CD4-positive, alpha-beta T cell treated with Interleukin-15 for 1 hour (primary cell): Measurements from ENCODE around the gene TEDC1.
A peak's percentile ranks its signal among the peaks of the same experiment; 100 is the strongest.

Source experiments
- DNase-seq: peaks from one replicate; pipeline ENCODE4 v3.0.0-alpha.2; 2020

TEDC1 gene

DNA sequence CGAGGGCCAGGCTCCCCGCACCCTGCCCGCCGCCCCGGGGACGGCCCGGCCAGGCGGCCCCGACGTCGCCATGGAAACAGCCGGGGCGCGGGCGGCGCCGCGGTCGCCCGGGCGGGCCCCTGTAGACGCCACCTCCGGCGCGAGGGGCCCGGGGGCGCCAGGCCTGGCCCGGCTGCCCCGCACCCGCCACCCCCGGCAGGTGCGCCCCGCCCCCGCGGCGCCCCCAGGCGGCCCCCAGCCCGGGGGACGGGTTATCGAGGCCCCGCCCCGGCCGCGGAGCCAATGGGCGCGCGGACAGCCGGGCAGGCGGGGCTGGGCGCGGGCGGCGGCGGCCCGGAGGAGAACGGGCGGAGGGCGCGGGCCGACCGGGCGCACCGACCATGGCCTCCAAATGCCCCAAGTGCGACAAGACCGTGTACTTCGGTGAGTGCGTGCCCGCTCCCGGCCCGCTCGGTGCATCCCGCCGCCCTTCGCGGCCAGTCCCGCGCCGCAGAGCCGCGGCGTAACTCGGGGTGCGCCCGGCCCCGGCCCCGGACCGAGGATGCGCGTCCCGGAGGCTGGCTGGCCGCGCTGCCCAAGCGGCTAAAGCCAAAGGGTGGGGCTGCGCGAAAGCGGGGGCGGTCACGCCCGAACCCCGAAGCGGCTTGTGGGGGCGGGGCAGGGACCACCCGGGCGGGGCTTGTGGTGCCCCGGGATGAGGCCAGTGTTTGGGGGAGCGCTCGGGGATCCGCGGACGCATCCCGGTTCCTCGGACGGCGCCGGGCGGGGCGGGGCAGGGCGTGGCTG lies 16.4 kb upstream of the TEDC1 start, which contains the start of gene CRIP2:
TSS of gene CRIP2 (plus strand) at position 339 of the 786 bp plus-strand sequence. CDS start at position 381, 42 bp downstream.
- DNase-seq = peak; percentile 51

- DNase-seq = no peak
These were observed 15.6 kb upstream of the TEDC1 start for GRCh38 chr14:105475269-105476096.

- DNase-seq = no peak
These were observed 14.8 kb upstream of the TEDC1 start for GRCh38 chr14:105476097-105476830.

- DNase-seq = no peak
These were observed 14.0 kb upstream of the TEDC1 start for GRCh38 chr14:105476831-105477659.

GRCh38 chr14:105477660-105478397 lies 13.2 kb upstream of the TEDC1 start:
- peak; percentile 90 for DNase-seq

GRCh38 chr14:105478398-105479251 lies 12.4 kb upstream of the TEDC1 start:
- DNase-seq = peak; percentile 64

DNA sequence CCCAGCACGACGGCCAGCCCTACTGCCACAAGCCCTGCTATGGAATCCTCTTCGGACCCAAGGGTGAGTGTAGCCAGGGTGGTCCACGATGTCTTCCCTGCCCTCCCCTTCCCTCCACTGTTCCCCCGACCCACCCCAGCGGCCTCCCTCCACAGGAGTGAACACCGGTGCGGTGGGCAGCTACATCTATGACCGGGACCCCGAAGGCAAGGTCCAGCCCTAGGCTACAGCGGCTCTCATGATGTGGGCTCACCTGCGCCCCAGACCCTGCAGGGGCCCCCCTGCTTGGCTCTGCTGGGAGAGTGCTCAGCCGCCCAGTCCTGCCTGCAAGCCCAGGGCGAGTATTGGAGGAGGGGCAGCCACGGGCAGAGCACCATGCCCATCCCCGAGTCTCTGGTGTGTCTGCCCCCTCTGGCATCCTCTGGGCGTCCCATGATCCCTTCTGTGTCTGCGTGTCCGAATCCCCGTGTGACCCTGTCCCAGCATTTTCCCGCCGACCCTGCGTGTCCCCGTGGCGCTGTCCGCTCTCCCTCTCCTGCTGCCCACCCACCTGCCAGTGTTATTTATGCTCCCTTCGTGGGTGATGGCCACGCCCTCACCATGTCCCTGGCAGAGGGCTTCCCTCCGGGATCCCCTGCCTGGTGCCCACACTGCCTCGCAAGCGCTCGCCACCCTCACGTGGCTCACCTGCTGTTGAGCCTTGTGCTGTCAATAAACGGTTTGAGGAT lies 11.5 kb upstream of the TEDC1 start:
- no peak for DNase-seq

- no peak for DNase-seq
These were observed 10.8 kb upstream of the TEDC1 start for GRCh38 chr14:105480199-105480746.

DNA sequence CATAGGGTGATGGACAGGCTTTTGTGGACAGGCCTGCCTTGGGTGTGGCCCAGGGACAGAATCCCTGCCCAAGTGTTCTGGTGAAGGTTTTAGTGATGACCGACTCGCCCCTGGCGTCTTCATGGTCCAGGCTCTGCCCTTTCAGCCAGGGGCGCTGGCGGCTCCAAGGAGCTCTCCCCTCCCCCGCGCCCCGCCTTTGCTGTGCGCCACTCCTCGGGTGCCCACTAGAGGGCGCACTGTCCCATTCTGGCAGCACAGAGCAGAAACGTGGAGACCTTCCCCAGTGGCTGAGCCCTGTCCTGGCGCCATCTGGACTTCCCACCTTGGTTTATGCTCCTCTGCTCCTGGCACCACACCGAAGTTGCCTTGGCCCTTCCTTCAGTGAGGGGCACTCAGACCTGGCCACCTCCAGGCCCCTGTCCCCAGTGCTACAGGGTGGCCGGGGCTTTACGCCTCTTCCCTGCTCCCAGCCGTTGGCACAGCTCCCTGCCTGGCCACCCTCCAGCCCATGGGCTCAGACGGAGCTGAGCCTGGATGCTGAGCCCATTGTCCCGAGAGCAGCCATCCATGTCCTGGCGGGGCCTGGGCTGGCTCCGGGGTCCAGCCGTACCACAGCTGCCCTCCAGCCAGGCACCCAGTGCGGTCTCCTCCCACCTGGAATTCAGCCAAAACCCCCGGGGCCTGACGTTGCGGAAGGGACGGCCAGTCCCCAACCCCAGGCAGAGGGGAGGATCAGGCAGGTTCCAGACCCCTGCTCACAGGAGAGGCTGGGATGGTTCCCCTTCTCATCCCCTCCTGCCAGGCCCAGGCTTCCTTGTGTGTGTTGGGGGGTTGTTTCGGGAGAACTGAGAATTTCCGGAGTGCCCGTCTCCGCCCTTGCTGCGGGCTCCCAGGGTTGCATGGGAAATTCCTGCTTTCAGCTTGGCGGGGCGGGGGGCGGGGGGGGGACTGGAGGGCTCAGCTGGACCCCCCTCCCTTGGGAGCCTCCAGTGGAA lies 9.9 kb upstream of the TEDC1 start:
- peak; percentile 92 for DNase-seq

DNA sequence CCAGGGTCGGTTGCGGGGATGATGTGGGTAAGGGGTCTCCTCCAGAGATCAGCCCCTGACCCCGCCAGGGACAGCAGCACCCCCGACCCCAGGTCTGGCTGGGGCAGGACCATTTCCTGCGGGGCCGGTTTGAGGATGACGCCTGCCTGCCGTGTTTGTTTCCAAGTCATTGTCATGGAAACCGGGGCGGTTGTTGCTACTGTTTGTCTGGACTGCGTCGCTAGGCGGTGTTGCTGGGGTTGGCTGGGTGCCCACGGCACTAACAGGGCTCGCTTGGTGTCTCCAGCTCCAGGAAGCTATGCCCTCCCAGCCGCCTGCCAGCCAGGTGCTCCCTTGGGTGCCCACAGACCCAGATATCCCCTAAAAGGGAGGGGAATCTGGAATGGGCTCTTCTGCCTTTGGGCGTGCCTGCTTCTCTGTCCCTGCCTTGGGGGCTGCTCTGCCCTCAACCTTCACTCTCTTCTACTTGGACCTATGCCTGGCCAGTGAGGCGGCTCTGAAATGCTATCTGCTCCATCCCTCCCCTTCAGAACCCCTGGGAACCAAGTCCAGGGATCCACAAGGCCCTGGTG lies 9.1 kb upstream of the TEDC1 start:
- DNase-seq = peak; percentile 99

DNA sequence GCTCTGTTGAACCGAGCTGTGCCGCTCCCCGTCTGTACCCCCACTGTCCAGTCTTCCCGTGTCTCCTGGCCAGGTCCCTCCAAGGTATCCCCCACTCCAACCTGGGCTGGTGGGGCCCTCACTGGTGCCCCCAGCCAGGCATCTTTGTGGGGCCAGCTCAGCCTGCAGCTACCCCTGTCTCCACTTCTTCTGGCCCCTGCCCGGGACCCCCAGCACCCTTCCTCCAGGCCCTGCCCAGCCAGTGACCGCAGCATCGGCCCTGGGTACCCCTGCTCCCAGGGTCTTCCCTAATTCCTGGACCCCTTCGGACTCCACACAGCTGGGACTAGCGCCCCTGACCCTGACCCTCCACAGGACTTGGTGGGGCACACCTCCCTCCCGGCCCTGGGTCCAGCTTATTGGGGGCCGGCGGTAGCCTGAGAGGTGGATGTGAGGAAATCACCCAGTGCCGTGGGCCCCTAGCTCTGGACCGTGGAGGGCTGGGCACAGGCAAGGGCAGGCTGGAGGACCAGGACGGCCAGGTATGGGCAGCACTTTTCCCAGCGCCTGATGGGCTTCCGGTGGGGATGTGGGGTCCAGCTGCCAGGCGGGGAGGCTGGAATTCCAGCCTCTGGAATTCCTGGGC lies 8.4 kb upstream of the TEDC1 start:
- DNase-seq = no peak

- no peak for DNase-seq
These were observed 7.6 kb upstream of the TEDC1 start for GRCh38 chr14:105483300-105484068.

DNA sequence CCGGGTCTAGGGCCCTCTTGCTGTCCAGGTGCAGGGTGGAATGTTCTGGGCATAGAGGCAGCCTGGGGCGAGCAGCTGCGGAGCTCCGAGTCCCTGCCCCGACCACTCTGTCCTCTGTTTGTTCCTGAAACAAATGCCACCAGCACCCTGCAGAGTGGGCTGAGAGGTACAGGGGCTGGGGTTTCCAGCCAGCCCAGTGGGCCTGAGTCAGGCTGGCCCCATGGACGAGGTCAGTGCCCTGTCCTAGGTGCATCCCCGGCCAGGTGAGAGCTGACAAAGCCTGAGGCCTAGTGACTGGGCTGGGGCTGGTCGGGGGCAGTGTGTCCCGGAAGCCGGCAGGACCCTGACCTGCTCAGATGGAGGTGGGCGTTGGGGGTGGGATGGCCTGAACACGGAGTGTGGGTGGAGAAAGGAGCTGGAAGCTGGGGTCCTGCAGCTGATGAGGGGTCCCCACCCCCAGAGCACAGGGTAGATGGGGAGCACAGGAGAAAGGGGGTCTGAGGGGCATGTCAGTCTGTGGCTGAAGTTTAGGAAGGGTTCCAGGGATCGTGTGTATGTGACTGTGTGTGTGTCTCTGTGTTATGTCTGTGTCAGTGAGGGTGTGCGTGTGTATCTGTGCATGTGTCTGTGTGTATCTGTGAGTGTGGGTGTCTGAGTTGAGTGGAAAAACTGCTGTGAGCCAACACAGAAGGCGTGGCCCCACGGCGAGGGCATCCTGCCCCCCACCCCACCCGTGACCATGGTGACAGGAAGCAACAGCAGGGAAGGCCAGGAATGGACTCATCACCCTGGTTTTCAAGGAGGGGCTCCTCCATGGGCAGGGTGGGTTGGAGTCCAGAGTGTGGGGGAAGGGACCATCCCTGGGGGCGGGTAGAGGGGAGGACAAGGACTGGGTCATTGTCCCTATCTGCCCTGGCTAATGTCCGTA lies 6.7 kb upstream of the TEDC1 start:
- DNase-seq = peak; percentile 84

DNA sequence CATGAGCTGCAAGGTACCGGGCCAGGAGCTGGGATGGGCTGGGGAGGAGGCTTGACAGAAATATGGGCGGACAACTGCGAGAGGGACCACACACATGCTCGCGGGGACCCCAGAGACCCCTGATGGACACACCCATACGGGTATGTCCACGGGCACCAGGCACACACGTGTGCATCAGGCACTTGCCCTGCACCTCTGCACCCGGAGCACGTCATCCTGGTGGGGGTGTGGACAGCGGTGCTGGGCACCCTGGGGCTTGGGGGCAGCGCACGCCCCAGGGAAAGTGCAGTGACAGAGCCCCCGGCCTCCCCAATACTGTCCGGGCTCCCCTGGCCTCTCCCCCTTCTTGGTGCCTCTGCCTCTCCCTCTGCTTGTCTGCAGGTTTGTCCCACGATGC lies 6.1 kb upstream of the TEDC1 start:
- DNase-seq = no peak

DNA sequence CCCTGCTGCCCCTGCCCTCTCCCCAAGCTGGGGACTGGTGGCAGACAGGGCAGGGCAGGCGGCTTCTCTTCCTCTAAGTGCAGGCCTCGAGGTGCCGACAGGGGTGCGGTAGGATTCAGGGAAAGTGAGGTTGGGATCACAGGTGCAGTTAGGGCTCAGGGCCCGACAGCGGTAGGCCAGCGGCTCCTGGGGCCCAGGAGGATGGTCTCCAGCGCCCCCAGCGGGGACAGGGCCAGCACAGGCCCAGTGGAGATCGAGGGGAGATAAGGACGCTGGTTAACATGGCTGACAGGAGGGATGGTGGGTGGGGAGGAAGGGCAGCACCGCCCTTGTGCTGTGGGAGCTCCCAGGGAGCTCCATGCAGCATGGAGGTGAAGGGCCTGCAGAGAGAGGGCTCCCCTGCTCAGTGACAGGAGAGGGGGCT lies 5.3 kb upstream of the TEDC1 start:
- peak; percentile 77 for DNase-seq
